CD4-positive, alpha-beta T cell (primary cell): Measurements from ENCODE around the gene MAJIN. TPM values are rescaled to one million over a fixed set of nuclear protein-coding genes. Genes with fewer than 3 reads are reported as not detected.

Experiments used
- ATAC-seq: fragments of 200-7000 bp; cut with Tn5 transposase; one replicate; pipeline ENCODE4 v1.10.0; 2022; ENCODE audit warnings: mild to moderate bottlenecking; ENCODE audit not compliant: poor library complexity
- CTCF ChIA-PET: fragments of 350-600 bp; sonication (Branson Sonifier 250); formaldehyde crosslinking; loops from one replicate; lab custom pipeline; 2021; ENCODE audit warnings: antibody characterized with exemption, inconsistent platforms; lab: Charles Lee
- POLR2A ChIA-PET: fragments of 350-600 bp; sonication (Branson Sonifier 250); formaldehyde crosslinking; loops from one replicate; lab custom pipeline; 2021; ENCODE audit warnings: antibody characterized with exemption, inconsistent platforms; lab: Charles Lee
- DNase-seq, 14 experiments: peaks; one replicate each; pipeline ENCODE4 v3.0.0-alpha.2; 2013 to 2020; ENCODE audit warnings: mixed read lengths in 2 of 14
- H3K27ac ChIP-seq, 2 donors: one replicate each; pipeline versions ENCODE4 v1.5.1 to v1.7.0; 2013; ENCODE audit warnings: low read length in 2 of 2, low read depth in 1 of 2, mild to moderate bottlenecking in 1 of 2
- H3K27me3 ChIP-seq, 2 experiments: 1 replicate in 1 of 2; 2 replicates in 1 of 2; pipeline versions ENCODE4 v1.6.1 to v1.7.0; 2013; ENCODE audit warnings: low read length in 2 of 2, control low read depth in 1 of 2, mild to moderate bottlenecking in 1 of 2, moderate library complexity in 1 of 2; ENCODE audit not compliant: insufficient read depth in 2 of 2, control insufficient read depth in 1 of 2
- H3K36me3 ChIP-seq: one replicate; pipeline ENCODE4 v1.6.1; 2013; ENCODE audit warnings: low read length, control low read depth; ENCODE audit not compliant: insufficient read depth
- H3K4me1 ChIP-seq: one replicate; pipeline ENCODE4 v1.6.1; 2013; ENCODE audit warnings: low read length, control low read depth; ENCODE audit not compliant: insufficient read depth
- H3K4me3 ChIP-seq: one replicate; pipeline ENCODE4 v1.5.1; 2013; ENCODE audit warnings: mild to moderate bottlenecking, low read length, moderate library complexity
- H3K9me3 ChIP-seq, 2 experiments: 1 replicate in 1 of 2; 2 replicates in 1 of 2; pipeline versions ENCODE4 v1.6.1 to v1.7.0; 2013; ENCODE audit warnings: low read length in 2 of 2, mild to moderate bottlenecking in 2 of 2, control low read depth in 1 of 2, moderate library complexity in 1 of 2; ENCODE audit not compliant: control insufficient read depth in 1 of 2, insufficient read depth in 1 of 2
- H3K27ac Mint-ChIP-seq: one replicate; pipeline ENCODE4 v1.8.0; 2020; ENCODE audit warnings: mixed read lengths
- H3K27me3 Mint-ChIP-seq: one replicate; pipeline ENCODE4 v1.8.0; 2021; ENCODE audit warnings: mixed read lengths
- H3K36me3 Mint-ChIP-seq: one replicate; pipeline ENCODE4 v1.8.0; 2021; ENCODE audit warnings: low read depth, mixed read lengths
- H3K4me1 Mint-ChIP-seq: one replicate; pipeline ENCODE4 v1.8.0; 2021; ENCODE audit warnings: low read depth, mixed read lengths
- H3K4me3 Mint-ChIP-seq: one replicate; pipeline ENCODE4 v1.8.0; 2020; ENCODE audit warnings: mild to moderate bottlenecking, mixed read lengths
- H3K9me3 Mint-ChIP-seq: one replicate; pipeline ENCODE4 v1.8.0; 2020; ENCODE audit warnings: mixed read lengths
- intact Hi-C, 2 experiments: fragments of 100-400 bp; cut with DNase I in 1 of 2; cut with micrococcal nuclease in 1 of 2; formaldehyde crosslinking; loops; one replicate each; pipeline versions ENCODE4 v1.15.1 to v1.9.0; 2023 to 2025; cut with DNase I, micrococcal nuclease
- total RNA-seq, 174 experiments: library from RNA in 2 of 174; stranded (reverse) in 2 of 174; gene quantifications; one replicate each; pipeline ENCODE4 v1.2.3 and lab custom pipeline; 2021 to 2026
- TF ChIP-seq, protein P1 (sequence below): fragments of 200-600 bp; IDR thresholded peaks from one replicate; pipeline ENCODE4 v1.8.0; 2022; ENCODE audit warnings: antibody characterized with exemption, mild to moderate bottlenecking

Gene MAJIN
- total RNA-seq, 2 experiments from 2014 or later, result 0.50 to 0.55 TPM

DNA sequence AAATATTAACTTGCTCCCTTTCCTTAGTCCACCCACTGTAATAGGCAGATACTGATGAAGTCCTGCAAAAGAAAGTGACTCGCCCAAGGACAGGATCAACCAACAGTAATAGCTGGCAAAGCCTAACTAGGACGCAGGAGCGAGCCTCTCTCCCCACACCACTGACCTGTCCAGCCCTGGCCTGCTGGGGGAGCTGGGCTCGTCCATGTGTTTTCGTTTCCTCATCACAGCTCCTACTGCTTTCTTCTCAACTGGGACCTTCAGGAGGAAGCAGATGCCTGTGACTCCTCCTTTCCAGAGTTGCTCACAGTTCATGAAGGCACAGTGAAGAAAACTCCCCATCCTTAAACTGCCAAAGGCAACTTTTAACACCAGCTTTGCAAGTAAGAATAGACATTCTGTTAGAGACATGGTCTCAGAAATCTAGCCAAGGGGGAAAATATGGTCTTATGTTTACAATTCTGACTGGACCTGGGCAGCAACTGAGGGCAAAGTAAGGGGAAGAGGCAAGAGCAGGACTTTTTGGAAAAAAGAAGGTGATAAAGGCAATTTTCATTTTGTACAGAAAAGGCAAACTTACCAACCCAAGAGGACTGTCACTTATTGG is 24.6 kb downstream of the MAJIN start:
- TF ChIP-seq, protein P1, sequence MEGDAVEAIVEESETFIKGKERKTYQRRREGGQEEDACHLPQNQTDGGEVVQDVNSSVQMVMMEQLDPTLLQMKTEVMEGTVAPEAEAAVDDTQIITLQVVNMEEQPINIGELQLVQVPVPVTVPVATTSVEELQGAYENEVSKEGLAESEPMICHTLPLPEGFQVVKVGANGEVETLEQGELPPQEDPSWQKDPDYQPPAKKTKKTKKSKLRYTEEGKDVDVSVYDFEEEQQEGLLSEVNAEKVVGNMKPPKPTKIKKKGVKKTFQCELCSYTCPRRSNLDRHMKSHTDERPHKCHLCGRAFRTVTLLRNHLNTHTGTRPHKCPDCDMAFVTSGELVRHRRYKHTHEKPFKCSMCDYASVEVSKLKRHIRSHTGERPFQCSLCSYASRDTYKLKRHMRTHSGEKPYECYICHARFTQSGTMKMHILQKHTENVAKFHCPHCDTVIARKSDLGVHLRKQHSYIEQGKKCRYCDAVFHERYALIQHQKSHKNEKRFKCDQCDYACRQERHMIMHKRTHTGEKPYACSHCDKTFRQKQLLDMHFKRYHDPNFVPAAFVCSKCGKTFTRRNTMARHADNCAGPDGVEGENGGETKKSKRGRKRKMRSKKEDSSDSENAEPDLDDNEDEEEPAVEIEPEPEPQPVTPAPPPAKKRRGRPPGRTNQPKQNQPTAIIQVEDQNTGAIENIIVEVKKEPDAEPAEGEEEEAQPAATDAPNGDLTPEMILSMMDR, result no peak
- ATAC-seq, result no peak
- H3K27ac Mint-ChIP-seq, result no peak overlapping the region
- no peaks in the 10 kb centered on the region for H3K9me3 Mint-ChIP-seq
- ChIA-PET POLR2A (no interaction called here), CTCF (no interaction called here)
- DNase-seq, result no peak
- no peaks in the 10 kb centered on the region for H3K36me3 Mint-ChIP-seq
- Histone ChIP-seq H3K27me3 (no peaks in the 10 kb centered on the region), H3K4me3 (no peak overlapping the region), H3K36me3 (no peaks in the 10 kb centered on the region), H3K4me1 (no peaks in the 10 kb centered on the region), H3K27ac (no peak overlapping the region), H3K9me3 (no peaks in the 10 kb centered on the region)
- no peaks in the 10 kb centered on the region for H3K4me1 Mint-ChIP-seq
- intact Hi-C loops, result no loop called here
- no peak overlapping the region for H3K4me3 Mint-ChIP-seq
- H3K27me3 Mint-ChIP-seq, result peaks cover 5% of the 10 kb centered on the region

DNA sequence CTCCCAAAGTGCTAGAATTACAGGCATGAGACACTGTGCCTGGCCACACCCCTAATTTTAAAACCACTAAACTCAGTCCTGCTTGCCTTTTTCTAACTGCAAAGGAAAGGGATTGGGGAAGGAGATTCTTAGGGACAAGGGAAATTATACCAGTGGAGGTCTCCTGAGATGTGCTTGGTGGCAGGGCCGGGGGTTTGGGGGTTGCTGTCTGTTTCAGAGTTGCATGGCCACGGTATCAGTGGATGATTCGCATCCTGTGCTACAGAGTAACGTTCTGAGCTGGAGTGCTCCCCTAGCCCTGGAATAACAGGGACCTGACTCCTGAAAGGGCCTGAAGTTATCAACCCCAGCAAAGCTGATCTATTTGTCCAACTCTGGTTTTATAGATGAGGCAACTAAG is 35.4 kb downstream of the MAJIN start:
- H3K27me3 Mint-ChIP-seq, result peaks cover 3% of the 10 kb centered on the region
- Histone ChIP-seq H3K36me3 (peaks cover 19% of the 10 kb centered on the region), H3K27me3 (no peaks in the 10 kb centered on the region), H3K9me3 (no peaks in the 10 kb centered on the region), H3K27ac (no peak overlapping the region), H3K4me1 (no peaks in the 10 kb centered on the region), H3K4me3 (no peak overlapping the region)
- H3K4me3 Mint-ChIP-seq, result no peak overlapping the region
- H3K4me1 Mint-ChIP-seq, result no peaks in the 10 kb centered on the region
- peaks cover 24% of the 10 kb centered on the region for H3K36me3 Mint-ChIP-seq
- no peaks in the 10 kb centered on the region for H3K9me3 Mint-ChIP-seq
- intact Hi-C loops, result loop anchor here in 1 of 2 experiments (5.0 kb wide), 1 partner anchor 66 kb away; no protein-coding TSS in a partner anchor
- ChIA-PET CTCF (no interaction called here), POLR2A (interaction anchor here (1.1 kb wide), 1 partner anchor 11 kb away, joined by 5 read pairs; the partner anchor contains the start of gene PPP2R5B)
- no peak for ATAC-seq
- no peak for DNase-seq
- TF ChIP-seq, protein P1, result no peak
- H3K27ac Mint-ChIP-seq, result no peak overlapping the region

DNA sequence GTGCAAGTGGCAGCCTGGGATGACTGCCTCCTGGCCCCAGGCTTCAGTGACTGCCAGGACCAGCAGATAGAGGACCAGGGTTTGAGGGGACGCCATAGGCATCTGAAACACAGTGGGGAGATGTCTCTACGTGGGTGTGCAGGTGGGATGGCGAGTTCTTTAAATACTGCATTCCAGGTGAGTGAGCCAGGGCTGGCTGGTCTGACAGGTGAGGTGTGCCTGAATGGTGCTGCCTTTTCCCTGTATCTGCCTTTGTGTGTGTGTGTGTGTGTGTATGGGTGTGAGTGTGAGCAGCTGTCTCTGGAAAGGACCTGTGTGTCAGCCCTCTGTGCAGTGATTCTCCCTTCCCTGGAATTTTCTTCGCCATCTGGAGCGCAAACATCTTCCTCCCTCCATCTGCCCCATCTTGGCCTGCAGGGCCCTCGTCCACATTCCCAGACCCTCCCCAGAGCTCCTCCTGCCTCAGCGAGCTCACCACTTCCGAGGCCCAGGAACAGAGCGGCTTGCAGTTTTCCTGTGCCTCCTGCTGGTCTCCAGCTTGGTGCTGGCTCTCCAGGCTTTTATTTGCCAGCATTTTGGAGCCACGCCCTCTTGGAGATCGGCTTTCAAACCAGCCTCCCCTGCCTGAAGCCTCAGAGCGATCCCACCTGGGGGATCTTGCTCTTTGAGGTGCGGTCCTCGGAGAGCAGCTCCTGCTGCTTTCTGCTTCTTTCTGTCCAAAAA is 36.4 kb downstream of the MAJIN start, which contains the start of gene GPHA2:
Gene GPHA2 (minus strand): TSS at position 535 of the 723 bp plus-strand sequence. CDS start 433 bp downstream, at position 102.
- ChIA-PET CTCF (no interaction called here), POLR2A (no interaction called here)
- intact Hi-C loops, result loop anchor here in 1 of 2 experiments (5.0 kb wide), 1 partner anchor 67 kb away; no protein-coding TSS in a partner anchor
- peaks cover 29% of the 10 kb centered on the region for H3K36me3 ChIP-seq
- H3K27ac Mint-ChIP-seq, result no peak within 1 kb of the TSS
- peaks cover 33% of the 10 kb centered on the region for H3K36me3 Mint-ChIP-seq
- no peaks in the 10 kb centered on the region for H3K9me3 ChIP-seq
- H3K9me3 Mint-ChIP-seq, result no peaks in the 10 kb centered on the region
- H3K4me1 Mint-ChIP-seq, result no peaks in the 10 kb centered on the region
- H3K4me3 ChIP-seq, result no peak within 1 kb of the TSS
- ATAC-seq (no peak), DNase-seq (no peak)
- TF ChIP-seq, protein P1, result no peak
- no peak within 1 kb of the TSS for H3K4me3 Mint-ChIP-seq
- no peaks in the 10 kb centered on the region for H3K27me3 Mint-ChIP-seq
- H3K27me3 ChIP-seq, result no peaks in the 10 kb centered on the region
- no peak within 1 kb of the TSS for H3K27ac ChIP-seq
- no peaks in the 10 kb centered on the region for H3K4me1 ChIP-seq
